ENCODE data around the gene NR5A2. TPM values are rescaled to one million over a fixed set of nuclear protein-coding genes. Genes with fewer than 3 reads are reported as not detected.
A peak's percentile ranks its signal among the peaks of the same experiment; 100 is the strongest.

Gene NR5A2
- total and polyA plus RNA-seq, 2 experiments from 2014 or later = 19.8 to 55.5 TPM

DNA sequence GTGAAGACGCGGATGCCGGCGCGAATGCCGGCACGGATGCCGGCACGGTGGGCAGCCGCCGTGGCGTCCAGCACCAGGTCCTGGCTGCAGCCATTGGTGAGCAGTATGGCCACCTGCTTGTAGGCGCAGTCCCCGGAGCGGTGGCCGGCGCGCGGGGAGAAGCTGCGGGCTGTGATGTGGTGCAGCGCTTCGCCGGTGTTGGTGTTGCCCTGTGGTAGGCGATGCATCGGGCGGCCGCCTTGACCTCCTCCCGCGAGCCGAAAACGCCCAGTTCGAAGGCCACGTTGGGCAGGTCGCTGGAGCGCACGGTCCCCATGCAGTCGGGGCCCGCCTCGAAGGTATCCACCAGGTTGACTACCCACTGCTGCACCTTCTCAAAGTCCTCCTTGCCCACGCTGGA is 120.2 kb downstream of the NR5A2 start:
- Histone ChIP-seq H3K36me3 (replicated peaks; ENCODE audit: insufficient read depth, low read depth) (no peaks in the 10 kb centered on the region), H4K20me1 (ENCODE audit: insufficient read depth, poor library complexity, severe bottlenecking) (no peaks in the 10 kb centered on the region), H2AFZ (no peak overlapping the region), H3K27me3 (no peaks in the 10 kb centered on the region), H3K79me2 (no peaks in the 10 kb centered on the region), H3K9me3 (ENCODE audit: low read depth) (no peaks in the 10 kb centered on the region), H3K4me2 (no peak overlapping the region), H3K27ac (no peak overlapping the region), H3K4me3 (no peak overlapping the region), H3K4me1 (ENCODE audit: insufficient read depth) (peaks cover 9% of the 10 kb centered on the region), H3K9me2 (replicated peaks; ENCODE audit: insufficient read depth) (no peaks in the 10 kb centered on the region)
- no peak for DNase-seq (ENCODE audit: low spot score)
- 97% methylated on average over 31 of the region's 40 CpGs for WGBS (ENCODE audit: low lambda C conversion rate, missing lambda C conversion rate)
- TF ChIP-seq EZH2 (IDR thresholded peaks at IDR 0.05; ENCODE audit: borderline replicate concordance) (no peak), EZH2phosphoT487 (IDR thresholded peaks at IDR 0.05; ENCODE audit: low read depth, severe bottlenecking, unreplicated experiment) (no peak)
- TF ChIP-seq, protein P1, sequence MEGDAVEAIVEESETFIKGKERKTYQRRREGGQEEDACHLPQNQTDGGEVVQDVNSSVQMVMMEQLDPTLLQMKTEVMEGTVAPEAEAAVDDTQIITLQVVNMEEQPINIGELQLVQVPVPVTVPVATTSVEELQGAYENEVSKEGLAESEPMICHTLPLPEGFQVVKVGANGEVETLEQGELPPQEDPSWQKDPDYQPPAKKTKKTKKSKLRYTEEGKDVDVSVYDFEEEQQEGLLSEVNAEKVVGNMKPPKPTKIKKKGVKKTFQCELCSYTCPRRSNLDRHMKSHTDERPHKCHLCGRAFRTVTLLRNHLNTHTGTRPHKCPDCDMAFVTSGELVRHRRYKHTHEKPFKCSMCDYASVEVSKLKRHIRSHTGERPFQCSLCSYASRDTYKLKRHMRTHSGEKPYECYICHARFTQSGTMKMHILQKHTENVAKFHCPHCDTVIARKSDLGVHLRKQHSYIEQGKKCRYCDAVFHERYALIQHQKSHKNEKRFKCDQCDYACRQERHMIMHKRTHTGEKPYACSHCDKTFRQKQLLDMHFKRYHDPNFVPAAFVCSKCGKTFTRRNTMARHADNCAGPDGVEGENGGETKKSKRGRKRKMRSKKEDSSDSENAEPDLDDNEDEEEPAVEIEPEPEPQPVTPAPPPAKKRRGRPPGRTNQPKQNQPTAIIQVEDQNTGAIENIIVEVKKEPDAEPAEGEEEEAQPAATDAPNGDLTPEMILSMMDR (IDR thresholded peaks at IDR 0.05; ENCODE audit: poor library complexity) = no peak

DNA sequence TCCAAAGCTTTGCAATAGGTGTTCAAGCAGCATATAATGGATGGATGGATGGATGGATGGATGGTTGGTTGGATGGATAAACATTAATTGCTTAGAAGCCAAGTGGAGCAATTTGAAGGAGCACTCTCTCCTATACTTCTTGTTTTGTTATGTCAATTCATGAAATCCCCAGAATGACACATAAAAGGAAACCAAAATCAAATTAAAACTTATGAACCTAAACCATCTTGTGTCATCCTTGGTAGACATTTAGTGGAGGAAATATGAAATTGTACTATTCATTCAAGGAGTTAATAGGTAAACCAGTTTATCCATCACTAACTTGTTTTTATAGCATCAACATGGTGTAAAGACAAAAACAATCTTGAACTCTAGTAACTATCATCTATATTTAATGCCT is 122.5 kb downstream of the NR5A2 start:
- no peaks in the 10 kb centered on the region for H3K36me3 ChIP-seq (replicated peaks; ENCODE audit: insufficient read depth, low read depth)
- H3K9me2 ChIP-seq (replicated peaks; ENCODE audit: insufficient read depth) = no peaks in the 10 kb centered on the region
- no peak for DNase-seq (ENCODE audit: low spot score)
- no peaks in the 10 kb centered on the region for H3K9me3 ChIP-seq (ENCODE audit: low read depth)
- no peak overlapping the region for H2AFZ ChIP-seq
- peak overlapping the region; percentile 52 for H3K27ac ChIP-seq
- H3K27me3 ChIP-seq = no peaks in the 10 kb centered on the region
- TF ChIP-seq, protein P1 (IDR thresholded peaks at IDR 0.05; ENCODE audit: poor library complexity) = no peak
- TF ChIP-seq EZH2phosphoT487 (IDR thresholded peaks at IDR 0.05; ENCODE audit: low read depth, severe bottlenecking, unreplicated experiment) (no peak), EZH2 (IDR thresholded peaks at IDR 0.05; ENCODE audit: borderline replicate concordance) (no peak)
- H3K4me2 ChIP-seq = no peak overlapping the region
- H3K4me3 ChIP-seq = no peak overlapping the region
- H3K4me1 ChIP-seq (ENCODE audit: insufficient read depth) = peaks cover 9% of the 10 kb centered on the region
- H4K20me1 ChIP-seq (ENCODE audit: insufficient read depth, poor library complexity, severe bottlenecking) = no peaks in the 10 kb centered on the region
- no peaks in the 10 kb centered on the region for H3K79me2 ChIP-seq

DNA sequence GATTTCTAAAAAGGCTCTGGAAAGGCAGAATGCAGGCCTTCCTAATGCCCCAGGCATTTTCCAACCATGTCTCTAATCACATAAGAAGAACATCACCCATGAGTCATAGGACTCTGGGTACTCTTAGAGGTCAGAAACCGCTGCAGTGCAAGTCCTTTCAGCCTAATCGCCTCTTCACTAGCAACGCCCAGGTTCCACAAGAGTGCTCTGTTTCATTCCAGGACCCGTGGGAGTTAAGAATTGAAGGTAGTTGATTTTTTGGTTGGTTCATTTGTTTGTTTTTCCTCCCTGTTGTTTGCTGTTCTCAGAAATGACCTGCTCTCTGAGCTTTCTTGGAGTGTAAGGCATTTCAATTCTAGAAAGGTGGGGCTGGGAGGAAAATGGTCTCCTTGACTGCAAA is 123.2 kb downstream of the NR5A2 start:
- TF ChIP-seq EZH2 (IDR thresholded peaks at IDR 0.05; ENCODE audit: borderline replicate concordance) = no peak
- no peak for TF ChIP-seq EZH2phosphoT487 (IDR thresholded peaks at IDR 0.05; ENCODE audit: low read depth, severe bottlenecking, unreplicated experiment)
- TF ChIP-seq, protein P1 (IDR thresholded peaks at IDR 0.05; ENCODE audit: poor library complexity) = no peak
- DNase-seq (ENCODE audit: low spot score) = peak; percentile 74
- Histone ChIP-seq H3K4me2 (no peak overlapping the region), H3K36me3 (replicated peaks; ENCODE audit: insufficient read depth, low read depth) (no peaks in the 10 kb centered on the region), H2AFZ (no peak overlapping the region), H3K4me3 (no peak overlapping the region), H3K79me2 (no peaks in the 10 kb centered on the region), H3K4me1 (ENCODE audit: insufficient read depth) (peaks cover 9% of the 10 kb centered on the region), H4K20me1 (ENCODE audit: insufficient read depth, poor library complexity, severe bottlenecking) (no peaks in the 10 kb centered on the region), H3K27ac (peak overlapping the region; percentile 52), H3K9me2 (replicated peaks; ENCODE audit: insufficient read depth) (no peaks in the 10 kb centered on the region), H3K9me3 (ENCODE audit: low read depth) (no peaks in the 10 kb centered on the region), H3K27me3 (no peaks in the 10 kb centered on the region)
- WGBS (ENCODE audit: low lambda C conversion rate, missing lambda C conversion rate) = 16% methylated on average over 4 of the region's 4 CpGs

DNA sequence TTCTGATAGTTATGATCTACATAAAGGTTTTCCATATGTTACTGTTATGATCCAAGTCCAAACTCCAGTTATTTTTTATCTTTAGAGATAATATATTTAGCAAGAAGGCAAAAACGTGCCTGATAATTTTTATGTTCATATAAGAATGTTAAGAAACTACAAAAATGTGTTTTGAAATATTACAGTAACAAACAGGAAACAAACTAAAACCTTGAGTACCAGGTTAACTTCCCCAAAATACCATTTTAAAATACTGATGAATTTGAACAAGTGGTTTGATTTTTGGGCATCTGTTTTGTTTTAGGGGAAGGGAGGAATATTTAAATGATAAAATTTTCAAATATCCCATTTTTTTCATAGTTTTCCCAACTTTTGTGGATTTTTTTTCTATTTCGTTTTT is 124.8 kb downstream of the NR5A2 start:
- Histone ChIP-seq H3K36me3 (replicated peaks; ENCODE audit: insufficient read depth, low read depth) (no peaks in the 10 kb centered on the region), H3K9me2 (replicated peaks; ENCODE audit: insufficient read depth) (no peaks in the 10 kb centered on the region), H3K4me1 (ENCODE audit: insufficient read depth) (peaks cover 9% of the 10 kb centered on the region), H4K20me1 (ENCODE audit: insufficient read depth, poor library complexity, severe bottlenecking) (no peaks in the 10 kb centered on the region), H2AFZ (no peak overlapping the region), H3K79me2 (no peaks in the 10 kb centered on the region), H3K4me3 (no peak overlapping the region), H3K27ac (no peak overlapping the region), H3K4me2 (no peak overlapping the region), H3K9me3 (ENCODE audit: low read depth) (no peaks in the 10 kb centered on the region), H3K27me3 (no peaks in the 10 kb centered on the region)
- TF ChIP-seq EZH2 (IDR thresholded peaks at IDR 0.05; ENCODE audit: borderline replicate concordance) (no peak), EZH2phosphoT487 (IDR thresholded peaks at IDR 0.05; ENCODE audit: low read depth, severe bottlenecking, unreplicated experiment) (no peak)
- TF ChIP-seq, protein P1 (IDR thresholded peaks at IDR 0.05; ENCODE audit: poor library complexity) = no peak
- 71% methylated on average over 2 of the region's 2 CpGs for WGBS (ENCODE audit: low lambda C conversion rate, missing lambda C conversion rate)
- no peak for DNase-seq (ENCODE audit: low spot score)

Measured in hepatocyte (in vitro differentiated cells).